ENCODE measurements around the gene TNFRSF9. TPM values are rescaled to one million over a fixed set of nuclear protein-coding genes. Genes with fewer than 3 reads are reported as not detected.
"Not testable (repeated sequence)": the region's sequence is repeated elsewhere in the genome, so short reads cannot be mapped to it uniquely, and the experiment has no call there.

TNFRSF9 gene
- total RNA-seq, 4 donors from 2014 or later, result 0.05 to 0.20 TPM; not detected in 2

DNA sequence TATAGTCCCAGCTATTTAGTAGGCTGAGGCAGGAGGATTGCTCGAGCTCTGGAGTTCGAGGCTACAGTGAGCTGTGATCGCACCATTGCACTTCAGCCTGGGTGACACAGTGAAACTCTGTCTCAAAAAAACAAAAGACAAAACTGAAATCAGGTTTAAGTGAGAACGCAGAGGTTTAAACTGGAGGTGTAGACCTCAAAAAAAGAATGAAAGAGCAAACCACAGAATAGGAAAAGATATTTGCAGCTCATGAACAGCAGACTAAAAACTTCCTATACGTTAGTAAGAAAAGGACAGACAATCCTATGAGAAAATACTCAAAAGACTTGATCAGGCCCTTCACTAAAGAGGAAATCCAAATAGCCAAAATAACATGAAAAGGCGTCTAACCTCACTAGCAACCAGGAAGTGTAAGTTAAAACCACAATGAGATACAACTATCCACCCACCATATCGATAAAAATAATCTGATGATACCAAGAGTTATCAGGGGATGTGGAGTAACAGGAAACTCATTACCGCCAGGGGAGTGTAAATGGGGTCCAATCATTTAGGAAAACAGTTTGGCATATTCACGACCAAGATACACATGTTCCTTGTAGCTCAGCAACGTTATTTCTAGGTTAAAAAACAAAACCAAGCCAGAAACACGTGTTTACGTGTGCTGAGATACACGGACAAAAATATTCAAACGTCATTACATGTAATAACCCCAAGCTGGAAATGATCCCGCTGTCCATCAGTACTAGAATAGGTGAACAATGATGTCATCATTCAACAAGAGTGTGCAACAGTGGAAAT is 9.8 kb downstream of the TNFRSF9 start:
- DNase-seq, result no peak
- no peak for ATAC-seq

DNA sequence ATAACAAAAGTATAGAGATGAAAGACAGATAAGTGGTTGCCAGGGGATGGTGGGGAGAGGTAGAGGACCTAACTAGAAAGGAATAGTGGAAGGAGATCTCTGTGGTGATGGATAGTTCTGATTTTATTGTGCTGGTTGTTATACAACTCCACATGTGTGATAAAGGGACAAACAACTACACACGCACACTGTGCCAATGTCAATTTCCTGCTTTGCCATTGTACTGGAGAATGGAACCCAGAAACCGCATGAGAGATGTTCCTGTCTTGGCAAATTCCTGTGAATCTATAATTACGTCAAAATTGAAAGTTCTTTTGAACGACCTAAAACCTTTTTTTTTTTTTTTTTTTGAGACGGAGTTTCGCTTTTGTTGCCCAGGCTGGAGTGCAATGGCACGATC is 11.0 kb downstream of the TNFRSF9 start:
- Histone ChIP-seq H3K27ac (no peak overlapping the region), H3K4me3 (no peak overlapping the region), H3K4me1 (no peaks in the 10 kb centered on the region), H3K36me3 (no peaks in the 10 kb centered on the region), H3K27me3 (peaks cover 0 to 20% (median 12%) of the 10 kb centered on the region in 3 donors), H3K9me3 (no peaks in the 10 kb centered on the region)
- DNase-seq (no peak), ATAC-seq (no peak)
- intact Hi-C loops (cut with DNase I; ENCODE audit: low total_unique reads), result no loop called here
- in situ Hi-C loops (cut with MboI; ENCODE audit: low sequenced_read_pairs in 4 of 4), result no loop called here
- no peak for TF ChIP-seq POLR2A (IDR thresholded peaks at IDR 0.05)
- TF ChIP-seq, protein P1, sequence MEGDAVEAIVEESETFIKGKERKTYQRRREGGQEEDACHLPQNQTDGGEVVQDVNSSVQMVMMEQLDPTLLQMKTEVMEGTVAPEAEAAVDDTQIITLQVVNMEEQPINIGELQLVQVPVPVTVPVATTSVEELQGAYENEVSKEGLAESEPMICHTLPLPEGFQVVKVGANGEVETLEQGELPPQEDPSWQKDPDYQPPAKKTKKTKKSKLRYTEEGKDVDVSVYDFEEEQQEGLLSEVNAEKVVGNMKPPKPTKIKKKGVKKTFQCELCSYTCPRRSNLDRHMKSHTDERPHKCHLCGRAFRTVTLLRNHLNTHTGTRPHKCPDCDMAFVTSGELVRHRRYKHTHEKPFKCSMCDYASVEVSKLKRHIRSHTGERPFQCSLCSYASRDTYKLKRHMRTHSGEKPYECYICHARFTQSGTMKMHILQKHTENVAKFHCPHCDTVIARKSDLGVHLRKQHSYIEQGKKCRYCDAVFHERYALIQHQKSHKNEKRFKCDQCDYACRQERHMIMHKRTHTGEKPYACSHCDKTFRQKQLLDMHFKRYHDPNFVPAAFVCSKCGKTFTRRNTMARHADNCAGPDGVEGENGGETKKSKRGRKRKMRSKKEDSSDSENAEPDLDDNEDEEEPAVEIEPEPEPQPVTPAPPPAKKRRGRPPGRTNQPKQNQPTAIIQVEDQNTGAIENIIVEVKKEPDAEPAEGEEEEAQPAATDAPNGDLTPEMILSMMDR (IDR thresholded peaks at IDR 0.05 in 4 of 5, conservative IDR thresholded peaks at IDR 0.05 in 1 of 5), result no peak

More for the DNA sequence above, 9.8 kb downstream of the TNFRSF9 start:
- TF ChIP-seq, protein P1 (IDR thresholded peaks at IDR 0.05 in 4 of 5, conservative IDR thresholded peaks at IDR 0.05 in 1 of 5), result no peak
- TF ChIP-seq POLR2A (IDR thresholded peaks at IDR 0.05), result no peak
- Histone ChIP-seq H3K9me3 (no peaks in the 10 kb centered on the region), H3K27me3 (peaks cover 0 to 20% (median 11%) of the 10 kb centered on the region in 3 donors), H3K4me3 (no peak overlapping the region), H3K4me1 (no peaks in the 10 kb centered on the region), H3K27ac (no peak overlapping the region), H3K36me3 (no peaks in the 10 kb centered on the region)
- in situ Hi-C loops (cut with MboI; ENCODE audit: low sequenced_read_pairs in 4 of 4), result no loop called here
- intact Hi-C loops (cut with DNase I; ENCODE audit: low total_unique reads), result no loop called here

DNA sequence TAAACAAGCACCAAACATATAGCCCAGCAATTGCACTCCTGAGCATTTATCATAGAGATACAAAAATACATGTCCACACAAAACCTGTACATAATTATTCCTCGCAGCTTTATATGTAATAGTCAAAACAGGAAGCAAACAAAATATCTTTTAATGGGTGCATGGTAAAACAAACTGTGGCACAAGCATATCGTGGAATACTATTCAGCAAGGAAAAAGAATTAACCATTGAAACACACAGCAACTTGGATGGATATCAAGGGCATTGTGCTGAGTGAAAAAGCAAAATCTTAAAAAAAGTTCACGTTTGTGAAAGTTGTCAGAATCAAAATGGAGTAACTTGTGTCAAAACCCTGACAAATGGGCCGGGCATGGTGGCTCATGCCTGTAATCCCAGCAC is 12.4 kb downstream of the TNFRSF9 start:
- H3K9me3 ChIP-seq, result no peaks in the 10 kb centered on the region

DNA sequence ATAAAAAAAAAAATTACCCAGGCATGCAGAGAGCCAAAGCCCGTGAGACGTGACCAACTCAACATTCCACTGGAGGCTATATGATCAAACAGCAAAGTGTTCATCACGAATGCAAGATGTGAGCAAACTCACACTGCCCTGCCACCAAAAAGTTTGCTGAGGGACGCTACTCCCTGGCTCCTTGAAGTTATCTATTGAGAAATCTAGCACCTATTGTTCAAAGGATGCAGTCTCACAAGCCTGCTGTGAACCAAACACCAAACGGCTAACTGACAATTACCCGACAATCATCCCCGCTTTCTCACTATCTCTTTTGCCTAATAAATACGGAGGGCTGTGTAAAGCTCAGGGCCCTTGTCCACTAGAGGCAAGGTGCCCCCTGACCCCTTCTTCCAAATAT is 13.6 kb downstream of the TNFRSF9 start:
- in situ Hi-C loops (cut with MboI; ENCODE audit: low sequenced_read_pairs in 4 of 4); intact Hi-C loops (cut with DNase I; ENCODE audit: low total_unique reads); ATAC-seq; DNase-seq; H3K4me1 ChIP-seq; H3K36me3 ChIP-seq; H3K4me3 ChIP-seq; H3K27ac ChIP-seq; H3K9me3 ChIP-seq: not testable (repeated sequence)
- peaks cover 0 to 16% (median 12%) of the 10 kb centered on the region in 3 donors for H3K27me3 ChIP-seq

More for the DNA sequence above, 12.4 kb downstream of the TNFRSF9 start:
- ATAC-seq, result no peak
- Histone ChIP-seq H3K36me3 (no peaks in the 10 kb centered on the region), H3K27me3 (peaks cover 0 to 19% (median 12%) of the 10 kb centered on the region in 3 donors), H3K4me1 (no peaks in the 10 kb centered on the region), H3K27ac (no peak overlapping the region), H3K4me3 (no peak overlapping the region)
- DNase-seq, result no peak
- intact Hi-C loops (cut with DNase I; ENCODE audit: low total_unique reads), result no loop called here
- no peak for TF ChIP-seq POLR2A (IDR thresholded peaks at IDR 0.05)
- TF ChIP-seq, protein P1 (IDR thresholded peaks at IDR 0.05 in 4 of 5, conservative IDR thresholded peaks at IDR 0.05 in 1 of 5), result no peak
- in situ Hi-C loops (cut with MboI; ENCODE audit: low sequenced_read_pairs in 4 of 4), result no loop called here

DNA sequence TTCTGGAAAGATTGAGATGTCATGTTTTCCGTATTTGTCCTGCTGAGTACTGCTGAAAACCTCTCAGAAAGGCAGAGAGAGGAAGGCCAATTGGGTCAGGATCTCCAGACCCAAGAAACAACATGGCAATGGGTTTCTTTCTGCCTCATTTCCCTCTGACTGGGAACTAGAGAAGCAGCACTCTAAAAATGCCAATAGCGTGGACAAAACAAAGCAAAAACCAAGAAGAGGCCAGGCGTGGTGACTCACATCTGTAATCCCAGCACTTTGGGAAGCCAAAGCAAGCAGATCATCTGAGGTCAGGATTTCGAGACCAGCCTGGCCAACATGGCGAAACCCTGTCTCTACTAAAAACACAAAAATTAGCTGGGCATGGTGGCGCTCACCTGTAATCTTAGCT is 18.3 kb downstream of the TNFRSF9 start:
- in situ Hi-C loops (cut with MboI; ENCODE audit: low sequenced_read_pairs in 4 of 4) (loop anchor here in 3 of 4 donors (25.0 kb wide), 1 partner anchor 260 kb away; no protein-coding TSS in a partner anchor), intact Hi-C loops (cut with DNase I; ENCODE audit: low total_unique reads) (no loop called here)
- H3K9me3 ChIP-seq, result no peaks in the 10 kb centered on the region
- DNase-seq, result no peak
- H3K4me3 ChIP-seq, result no peak overlapping the region
- H3K27me3 ChIP-seq, result peaks cover 0 to 9% (median 6%) of the 10 kb centered on the region in 3 donors
- TF ChIP-seq, protein P1 (IDR thresholded peaks at IDR 0.05 in 4 of 5, conservative IDR thresholded peaks at IDR 0.05 in 1 of 5), result no peak
- TF ChIP-seq POLR2A (IDR thresholded peaks at IDR 0.05), result no peak
- no peaks in the 10 kb centered on the region for H3K4me1 ChIP-seq
- H3K36me3 ChIP-seq, result no peaks in the 10 kb centered on the region
- H3K27ac ChIP-seq, result no peak overlapping the region
- no peak for ATAC-seq
